Activated T-cell treated with anti-CD3 and anti-CD28 coated beads for 48 hours (primary cell): ENCODE data around the gene PGLYRP2.
"Not testable (repeated sequence)": the region's sequence is repeated elsewhere in the genome, so short reads cannot be mapped to it uniquely, and the experiment has no call there.

Experiments used
- DNase-seq: peaks from one replicate; pipeline ENCODE4 v3.0.0-alpha.2; 2020; ENCODE audit warnings: low read depth

Gene PGLYRP2

GRCh38 chr19:15479391-15480345 is at the start of gene PGLYRP2:
Gene PGLYRP2 (minus strand): TSS chr19:15479501. CDS start chr19:15479371, 130 bp downstream.
- no peak for DNase-seq

GRCh38 chr19:15527705-15528104 is 48.4 kb upstream of the PGLYRP2 start:
- no peak for DNase-seq

- DNase-seq, result no peak
Observed at GRCh38 chr19:15526408-15526807, 47.1 kb upstream of the PGLYRP2 start.

GRCh38 chr19:15525291-15525690 is 46.0 kb upstream of the PGLYRP2 start:
- DNase-seq, result no peak

- DNase-seq, result no peak
Observed at GRCh38 chr19:15524781-15525180, 45.5 kb upstream of the PGLYRP2 start.

GRCh38 chr19:15519433-15519976 is 40.2 kb upstream of the PGLYRP2 start:
- DNase-seq, result no peak

GRCh38 chr19:15517778-15518177 is 38.5 kb upstream of the PGLYRP2 start:
- no peak for DNase-seq

- no peak for DNase-seq
Observed at GRCh38 chr19:15516363-15516762, 37.1 kb upstream of the PGLYRP2 start.

GRCh38 chr19:15515227-15515625 is 35.9 kb upstream of the PGLYRP2 start:
- not testable (repeated sequence) for DNase-seq

- no peak for DNase-seq
Observed at GRCh38 chr19:15511671-15512424, 32.5 kb upstream of the PGLYRP2 start.

- DNase-seq, result peak; percentile 8
Observed at GRCh38 chr19:15508035-15508710, 28.9 kb upstream of the PGLYRP2 start, which contains the start of gene CYP4F22. Gene CYP4F22 (plus strand): TSS chr19:15508525. CDS start chr19:15525337, 16,812 bp downstream.

GRCh38 chr19:15507068-15508034 is 28.1 kb upstream of the PGLYRP2 start:
- no peak for DNase-seq

GRCh38 chr19:15506074-15506571 is 26.8 kb upstream of the PGLYRP2 start:
- no peak for DNase-seq

- DNase-seq, result no peak
Observed at GRCh38 chr19:15502264-15502663, 23.0 kb upstream of the PGLYRP2 start.

- DNase-seq, result no peak
Observed at GRCh38 chr19:15501596-15501995, 22.3 kb upstream of the PGLYRP2 start.

GRCh38 chr19:15498910-15499309 is 19.6 kb upstream of the PGLYRP2 start:
- DNase-seq, result no peak

GRCh38 chr19:15498156-15498858 is 19.0 kb upstream of the PGLYRP2 start:
- DNase-seq, result no peak

GRCh38 chr19:15495151-15495550 is 15.8 kb upstream of the PGLYRP2 start:
- no peak for DNase-seq

GRCh38 chr19:15488489-15489226 is 9.4 kb upstream of the PGLYRP2 start:
- DNase-seq, result no peak
